ENCODE measurements around the gene RIF1.

DNA sequence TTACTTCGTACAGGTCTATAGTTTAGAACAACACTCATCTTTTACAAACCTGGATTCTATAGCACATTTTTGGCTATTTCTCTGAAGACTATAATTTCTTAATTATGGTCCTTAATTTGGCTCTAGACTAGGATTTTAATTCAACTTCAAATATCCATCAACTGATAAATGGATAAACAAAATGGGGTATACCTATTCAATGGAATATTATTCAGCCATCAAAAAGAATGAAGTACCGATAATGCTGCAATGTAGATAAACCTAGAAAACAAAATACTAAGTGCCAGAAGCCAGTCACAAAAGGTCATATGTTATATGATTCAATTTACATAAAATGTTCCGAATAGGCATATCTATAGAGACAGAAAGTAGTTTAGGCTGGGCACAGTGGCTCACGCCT, 15.2 kb upstream of the RIF1 start:
- TF ChIP-seq RNF2 (IDR thresholded peaks at IDR 0.05) (no peak), CBX2 (IDR thresholded peaks at IDR 0.05; ENCODE audit: insufficient read depth, low read length, poor library complexity, severe bottlenecking) (no peak), ZNF133 (CRISPR knock-in tag; IDR thresholded peaks at IDR 0.05) (no peak), FOS (IDR thresholded peaks at IDR 0.05; ENCODE audit: extremely low read depth, insufficient read length) (no peak), SMC3 (conservative IDR thresholded peaks at IDR 0.05; ENCODE audit: insufficient read depth, low read depth, low read length) (no peak), HDAC1 (IDR thresholded peaks at IDR 0.05) (no peak), TCFL5 (CRISPR knock-in tag; conservative IDR thresholded peaks at IDR 0.05) (no peak), YY1 (IDR thresholded peaks at IDR 0.05; ENCODE audit: borderline replicate concordance in 1 of 3, control insufficient read depth in 1 of 3, extremely low read depth in 1 of 3, insufficient read depth in 3 of 3, insufficient read length in 1 of 3, insufficient replicate concordance in 2 of 3, low read depth in 1 of 3, low read length in 2 of 3) (no peak), HDAC3 (IDR thresholded peaks at IDR 0.05; ENCODE audit: borderline replicate concordance, partially characterized antibody) (no peak), NR3C1 (CRISPR knock-in tag; IDR thresholded peaks at IDR 0.05) (no peak), EP300 (IDR thresholded peaks at IDR 0.05; ENCODE audit: low read length) (no peak)
- TF ChIP-seq, protein P1, sequence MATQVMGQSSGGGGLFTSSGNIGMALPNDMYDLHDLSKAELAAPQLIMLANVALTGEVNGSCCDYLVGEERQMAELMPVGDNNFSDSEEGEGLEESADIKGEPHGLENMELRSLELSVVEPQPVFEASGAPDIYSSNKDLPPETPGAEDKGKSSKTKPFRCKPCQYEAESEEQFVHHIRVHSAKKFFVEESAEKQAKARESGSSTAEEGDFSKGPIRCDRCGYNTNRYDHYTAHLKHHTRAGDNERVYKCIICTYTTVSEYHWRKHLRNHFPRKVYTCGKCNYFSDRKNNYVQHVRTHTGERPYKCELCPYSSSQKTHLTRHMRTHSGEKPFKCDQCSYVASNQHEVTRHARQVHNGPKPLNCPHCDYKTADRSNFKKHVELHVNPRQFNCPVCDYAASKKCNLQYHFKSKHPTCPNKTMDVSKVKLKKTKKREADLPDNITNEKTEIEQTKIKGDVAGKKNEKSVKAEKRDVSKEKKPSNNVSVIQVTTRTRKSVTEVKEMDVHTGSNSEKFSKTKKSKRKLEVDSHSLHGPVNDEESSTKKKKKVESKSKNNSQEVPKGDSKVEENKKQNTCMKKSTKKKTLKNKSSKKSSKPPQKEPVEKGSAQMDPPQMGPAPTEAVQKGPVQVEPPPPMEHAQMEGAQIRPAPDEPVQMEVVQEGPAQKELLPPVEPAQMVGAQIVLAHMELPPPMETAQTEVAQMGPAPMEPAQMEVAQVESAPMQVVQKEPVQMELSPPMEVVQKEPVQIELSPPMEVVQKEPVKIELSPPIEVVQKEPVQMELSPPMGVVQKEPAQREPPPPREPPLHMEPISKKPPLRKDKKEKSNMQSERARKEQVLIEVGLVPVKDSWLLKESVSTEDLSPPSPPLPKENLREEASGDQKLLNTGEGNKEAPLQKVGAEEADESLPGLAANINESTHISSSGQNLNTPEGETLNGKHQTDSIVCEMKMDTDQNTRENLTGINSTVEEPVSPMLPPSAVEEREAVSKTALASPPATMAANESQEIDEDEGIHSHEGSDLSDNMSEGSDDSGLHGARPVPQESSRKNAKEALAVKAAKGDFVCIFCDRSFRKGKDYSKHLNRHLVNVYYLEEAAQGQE (IDR thresholded peaks at IDR 0.05; ENCODE audit: borderline replicate concordance), result no peak
- TF ChIP-seq, protein P1 (CRISPR knock-in tag; IDR thresholded peaks at IDR 0.05; ENCODE audit: low read depth), result no peak

Data from K562 (cell line).